IPS-18c (cell line): ENCODE data around the gene NXPH4.

Experiments
- H3K4me3 ChIP-seq: 2 replicates; pipeline ENCODE4 v1.7.0; 2013; ENCODE audit warnings: low read depth, mild to moderate bottlenecking, low read length, moderate library complexity; ENCODE audit not compliant: insufficient read depth
- H3K9me3 ChIP-seq: one replicate; pipeline ENCODE4 v1.6.1; 2013; ENCODE audit warnings: mild to moderate bottlenecking, low read length, moderate library complexity; ENCODE audit not compliant: control insufficient read depth, insufficient read depth

Gene NXPH4

DNA sequence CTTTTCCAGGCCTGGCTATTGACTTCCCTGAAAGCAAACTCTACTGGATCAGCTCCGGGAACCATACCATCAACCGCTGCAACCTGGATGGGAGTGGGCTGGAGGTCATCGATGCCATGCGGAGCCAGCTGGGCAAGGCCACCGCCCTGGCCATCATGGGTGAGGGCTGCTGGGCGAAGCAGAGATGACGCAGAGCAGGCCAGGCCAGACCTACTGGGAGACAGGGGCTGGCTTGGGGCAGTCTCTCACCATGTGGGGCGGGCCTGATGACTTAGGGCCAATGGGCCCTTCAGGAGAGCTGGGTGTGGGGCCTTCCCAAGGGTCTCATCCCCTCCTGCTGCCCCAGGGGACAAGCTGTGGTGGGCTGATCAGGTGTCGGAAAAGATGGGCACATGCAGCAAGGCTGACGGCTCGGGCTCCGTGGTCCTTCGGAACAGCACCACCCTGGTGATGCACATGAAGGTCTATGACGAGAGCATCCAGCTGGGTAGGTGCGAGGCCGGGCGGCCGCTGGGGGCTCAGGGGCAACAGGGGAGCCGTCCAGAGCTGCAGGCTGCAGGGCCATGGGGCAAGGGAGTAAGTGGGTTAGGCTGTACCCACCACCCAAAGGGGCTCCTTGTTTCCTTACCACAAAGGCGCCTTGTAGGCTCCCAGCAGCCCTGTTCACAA, 36.1 kb upstream of the NXPH4 start:
- Histone ChIP-seq H3K4me3 (no peak overlapping the region), H3K9me3 (peaks cover 2% of the 10 kb centered on the region)

DNA sequence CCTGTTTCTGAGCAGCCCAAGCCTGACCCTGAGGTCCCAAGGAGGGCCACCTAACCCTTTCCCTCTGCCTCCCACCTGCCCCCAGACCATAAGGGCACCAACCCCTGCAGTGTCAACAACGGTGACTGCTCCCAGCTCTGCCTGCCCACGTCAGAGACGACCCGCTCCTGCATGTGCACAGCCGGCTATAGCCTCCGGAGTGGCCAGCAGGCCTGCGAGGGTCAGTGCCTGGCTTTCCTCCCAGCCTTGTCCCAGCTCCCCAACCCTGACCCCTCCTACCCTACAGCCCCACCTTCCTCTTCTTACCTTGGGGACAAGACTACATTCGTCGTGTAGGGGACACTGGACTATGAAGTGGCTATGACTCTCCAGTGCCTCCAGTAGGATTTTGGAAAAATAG, 35.5 kb upstream of the NXPH4 start:
- Histone ChIP-seq H3K4me3 (no peak overlapping the region), H3K9me3 (peaks cover 2% of the 10 kb centered on the region)

DNA sequence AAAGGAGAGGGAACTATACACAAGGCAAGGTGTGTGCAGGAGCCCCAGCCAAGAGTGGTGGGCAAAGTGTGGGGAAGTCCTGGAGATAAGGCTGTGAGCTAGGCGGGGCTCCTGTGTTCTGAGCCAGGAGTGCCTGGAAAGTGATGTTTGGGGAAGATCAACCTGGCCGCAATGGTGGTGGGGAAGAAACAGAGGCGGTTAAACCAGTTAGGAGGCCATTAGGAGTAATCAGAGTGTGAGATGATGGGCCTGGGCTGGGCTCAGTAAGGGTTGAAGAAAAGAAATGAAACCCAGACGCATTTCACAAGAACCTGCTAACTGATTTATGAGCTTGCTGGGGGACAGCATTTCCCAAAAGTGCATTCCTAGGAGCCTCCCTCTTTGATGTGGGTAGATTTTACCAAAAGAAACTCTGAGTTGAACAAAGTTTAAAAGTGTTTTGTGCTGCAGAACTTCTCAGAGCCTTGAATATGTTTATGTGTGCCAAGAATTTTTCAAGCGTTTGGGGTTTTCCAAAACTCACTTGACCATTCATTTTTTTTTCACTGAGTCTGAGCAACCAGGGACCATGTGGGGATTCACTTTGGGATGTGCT, 34.9 kb upstream of the NXPH4 start:
- Histone ChIP-seq H3K9me3 (peaks cover 2% of the 10 kb centered on the region), H3K4me3 (no peak overlapping the region)

DNA sequence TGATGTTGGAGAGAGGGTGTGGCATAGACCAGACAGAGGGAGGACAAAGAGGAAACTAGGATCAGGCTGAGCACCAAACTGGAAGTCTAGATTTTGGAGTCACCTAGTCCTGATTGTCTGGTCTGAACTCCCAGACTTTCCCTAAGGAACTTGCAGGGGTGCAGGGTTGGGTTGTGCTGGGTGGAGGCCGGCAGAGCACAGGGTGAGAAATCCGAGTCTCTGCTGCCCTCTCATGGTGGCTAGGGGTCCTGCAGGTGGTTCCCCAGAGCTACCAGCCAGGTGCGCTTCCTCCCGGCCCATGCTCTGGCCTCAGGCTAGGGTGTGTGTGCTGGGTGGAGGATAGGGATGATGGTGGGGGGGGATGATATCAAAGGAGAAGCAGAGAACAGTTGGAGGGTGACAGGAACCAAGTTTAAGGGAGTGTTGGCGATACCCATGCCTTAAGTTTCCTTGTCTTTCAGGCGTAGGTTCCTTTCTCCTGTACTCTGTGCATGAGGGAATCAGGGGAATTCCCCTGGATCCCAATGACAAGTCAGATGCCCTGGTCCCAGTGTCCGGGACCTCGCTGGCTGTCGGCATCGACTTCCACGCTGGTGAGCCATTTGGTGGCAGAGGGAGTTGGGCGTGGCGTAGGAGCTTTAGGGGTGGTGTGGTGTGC, 33.5 kb upstream of the NXPH4 start:
- Histone ChIP-seq H3K4me3 (no peak overlapping the region), H3K9me3 (no peaks in the 10 kb centered on the region)

DNA sequence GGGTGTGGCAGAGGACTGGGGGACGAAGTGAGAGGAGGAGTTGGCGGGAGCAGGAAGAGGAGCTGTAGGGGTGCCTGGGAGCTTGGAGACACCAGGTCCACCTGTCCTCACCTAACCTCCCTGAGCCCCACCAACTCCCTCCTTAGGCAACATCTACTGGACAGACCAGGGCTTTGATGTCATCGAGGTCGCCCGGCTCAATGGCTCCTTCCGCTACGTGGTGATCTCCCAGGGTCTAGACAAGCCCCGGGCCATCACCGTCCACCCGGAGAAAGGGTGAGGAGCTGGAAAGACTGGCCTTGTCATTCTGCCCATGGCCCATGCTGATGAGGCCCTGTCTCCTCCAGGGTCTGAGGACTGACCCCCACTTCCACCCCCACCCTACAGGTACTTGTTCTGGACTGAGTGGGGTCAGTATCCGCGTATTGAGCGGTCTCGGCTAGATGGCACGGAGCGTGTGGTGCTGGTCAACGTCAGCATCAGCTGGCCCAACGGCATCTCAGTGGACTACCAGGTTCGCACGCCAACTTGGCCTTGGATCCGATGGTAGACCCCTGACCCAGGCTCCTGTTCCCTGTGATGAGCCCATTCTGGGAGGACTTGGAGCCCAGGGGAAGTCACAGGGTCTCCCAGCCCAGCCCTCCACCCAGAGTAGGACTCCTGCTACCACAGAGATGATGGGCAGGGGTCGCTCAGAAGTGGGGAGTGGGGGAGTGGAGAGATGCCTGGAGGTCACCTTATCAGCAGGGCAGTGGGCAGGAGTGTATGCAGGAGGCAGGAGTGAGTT, 32.5 kb upstream of the NXPH4 start:
- Histone ChIP-seq H3K9me3 (no peaks in the 10 kb centered on the region), H3K4me3 (no peak overlapping the region)

DNA sequence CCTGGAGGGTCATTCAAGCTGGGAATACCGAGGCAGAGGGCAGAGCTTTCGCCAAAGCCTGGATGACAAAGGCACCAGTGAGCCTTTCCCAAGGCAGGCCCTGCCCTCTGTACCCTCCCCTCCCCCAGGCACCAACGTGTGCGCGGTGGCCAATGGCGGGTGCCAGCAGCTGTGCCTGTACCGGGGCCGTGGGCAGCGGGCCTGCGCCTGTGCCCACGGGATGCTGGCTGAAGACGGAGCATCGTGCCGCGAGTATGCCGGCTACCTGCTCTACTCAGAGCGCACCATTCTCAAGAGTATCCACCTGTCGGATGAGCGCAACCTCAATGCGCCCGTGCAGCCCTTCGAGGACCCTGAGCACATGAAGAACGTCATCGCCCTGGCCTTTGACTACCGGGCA, 31.2 kb upstream of the NXPH4 start:
- Histone ChIP-seq H3K9me3 (no peaks in the 10 kb centered on the region), H3K4me3 (no peak overlapping the region)

DNA sequence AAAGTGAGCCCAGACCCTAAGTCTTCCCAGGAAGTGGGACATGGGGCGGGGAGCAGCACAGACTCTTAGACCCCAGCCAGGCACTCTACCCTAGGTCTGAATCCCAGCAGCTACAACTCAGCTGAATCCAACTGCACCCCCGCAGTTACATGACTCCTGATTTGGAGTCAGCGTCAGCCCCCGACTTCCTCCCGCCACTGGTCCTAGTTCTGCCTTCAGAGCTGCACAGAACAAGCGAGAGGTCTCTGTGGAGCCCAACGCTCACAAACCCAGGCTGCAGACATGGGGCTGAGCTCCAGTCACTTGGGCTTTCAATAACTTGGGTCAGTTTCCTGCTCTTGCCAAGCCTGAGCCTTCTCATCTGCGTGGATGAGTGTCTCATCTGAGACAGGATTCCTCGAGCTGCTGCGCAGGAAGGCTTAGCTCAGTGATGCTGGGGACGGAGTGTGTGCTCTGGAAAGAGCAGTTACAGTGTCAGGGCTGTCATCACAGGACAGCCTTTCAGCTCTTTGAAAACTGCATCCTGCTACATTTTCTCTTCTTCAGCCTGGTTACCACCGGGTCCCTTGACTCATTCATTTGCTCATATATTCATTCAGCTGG, 30.6 kb upstream of the NXPH4 start:
- H3K4me3 ChIP-seq: no peak overlapping the region
- H3K9me3 ChIP-seq: no peaks in the 10 kb centered on the region

DNA sequence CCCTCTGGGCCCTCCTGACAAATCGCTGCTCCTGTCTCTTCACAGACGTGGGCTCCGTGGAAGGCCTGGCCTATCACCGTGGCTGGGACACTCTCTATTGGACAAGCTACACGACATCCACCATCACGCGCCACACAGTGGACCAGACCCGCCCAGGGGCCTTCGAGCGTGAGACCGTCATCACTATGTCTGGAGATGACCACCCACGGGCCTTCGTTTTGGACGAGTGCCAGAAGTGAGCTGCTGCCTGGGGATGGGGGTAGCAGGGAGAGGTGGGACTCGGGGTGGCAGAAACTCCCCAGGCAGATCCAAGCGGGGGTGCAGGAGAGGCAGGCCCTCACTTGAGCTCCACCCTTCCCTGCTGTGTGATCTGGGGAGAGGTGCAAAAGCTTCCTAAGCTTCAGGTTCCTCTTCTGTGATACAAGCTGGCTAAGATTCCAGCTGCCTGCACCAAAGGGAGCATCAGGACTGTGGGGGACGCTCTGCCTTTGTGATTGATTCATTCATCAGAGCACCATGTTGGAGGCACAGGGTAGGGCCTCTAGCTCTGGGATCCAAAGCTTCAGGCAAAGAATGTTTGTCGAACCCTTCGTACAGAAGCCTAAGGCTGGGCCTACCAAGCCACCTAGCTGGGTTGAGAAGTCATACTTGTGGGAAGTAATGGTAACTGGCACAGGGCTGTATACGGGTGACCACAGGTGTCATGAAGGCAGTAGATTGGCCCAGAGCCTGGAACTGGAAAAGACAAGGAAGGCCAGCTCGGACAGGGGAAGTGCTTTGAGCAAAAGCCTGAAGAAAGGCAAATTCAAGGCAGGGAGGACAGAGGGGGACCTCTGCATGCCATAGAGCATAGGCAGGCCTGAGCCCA, 29.1 kb upstream of the NXPH4 start:
- Histone ChIP-seq H3K4me3 (no peak overlapping the region), H3K9me3 (no peaks in the 10 kb centered on the region)

DNA sequence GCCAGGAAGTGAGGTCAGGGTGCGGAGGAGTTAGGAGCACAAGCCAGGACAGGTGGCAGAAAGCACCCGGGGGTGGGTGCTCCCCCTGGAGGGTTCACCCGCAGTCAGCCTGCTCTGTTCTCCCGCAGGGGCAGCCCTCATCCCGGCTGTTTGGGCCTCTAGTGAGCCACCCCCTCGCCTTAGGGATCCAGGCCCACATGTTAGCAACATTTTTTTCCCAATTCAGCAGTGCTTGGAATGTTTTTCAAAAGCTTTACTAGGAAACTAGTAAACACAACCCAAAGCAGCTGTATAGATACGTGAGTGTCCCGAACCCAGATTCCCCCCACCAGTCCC, 28.5 kb upstream of the NXPH4 start:
- Histone ChIP-seq H3K9me3 (no peaks in the 10 kb centered on the region), H3K4me3 (no peak overlapping the region)

DNA sequence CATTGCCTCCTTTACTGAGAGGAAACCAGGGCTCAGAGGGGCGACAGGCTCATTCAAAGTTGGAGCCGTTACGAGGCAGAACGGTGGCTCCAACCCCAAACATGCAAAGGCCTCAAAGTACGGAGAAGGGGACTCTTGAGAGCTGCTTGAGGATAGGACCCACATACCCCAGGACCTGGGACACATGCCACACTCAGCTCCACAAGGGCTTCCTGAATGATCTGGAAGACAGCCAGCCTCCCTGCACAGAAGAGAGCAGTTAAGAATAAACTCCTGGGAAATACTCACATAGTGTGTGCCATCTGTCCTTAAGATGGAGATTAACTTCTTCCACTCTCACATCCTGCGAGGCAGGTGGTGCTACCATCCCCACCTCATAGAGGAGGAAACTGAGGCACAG, 26.6 kb upstream of the NXPH4 start:
- Histone ChIP-seq H3K4me3 (no peak overlapping the region), H3K9me3 (no peaks in the 10 kb centered on the region)

DNA sequence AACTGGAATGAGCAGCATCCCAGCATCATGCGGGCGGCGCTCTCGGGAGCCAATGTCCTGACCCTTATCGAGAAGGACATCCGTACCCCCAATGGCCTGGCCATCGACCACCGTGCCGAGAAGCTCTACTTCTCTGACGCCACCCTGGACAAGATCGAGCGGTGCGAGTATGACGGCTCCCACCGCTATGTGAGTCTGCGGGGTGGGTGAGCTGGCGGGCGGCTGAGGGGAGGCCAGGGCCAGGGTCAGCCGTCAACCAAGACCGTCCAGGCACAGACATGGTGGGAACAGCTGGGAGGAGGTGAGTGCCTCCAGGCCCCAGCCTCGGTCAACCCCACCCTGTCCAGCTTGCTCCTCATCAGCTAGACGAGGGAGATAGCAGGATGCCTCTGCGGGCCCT, 25.8 kb upstream of the NXPH4 start:
- no peak overlapping the region for H3K4me3 ChIP-seq
- H3K9me3 ChIP-seq: no peaks in the 10 kb centered on the region

DNA sequence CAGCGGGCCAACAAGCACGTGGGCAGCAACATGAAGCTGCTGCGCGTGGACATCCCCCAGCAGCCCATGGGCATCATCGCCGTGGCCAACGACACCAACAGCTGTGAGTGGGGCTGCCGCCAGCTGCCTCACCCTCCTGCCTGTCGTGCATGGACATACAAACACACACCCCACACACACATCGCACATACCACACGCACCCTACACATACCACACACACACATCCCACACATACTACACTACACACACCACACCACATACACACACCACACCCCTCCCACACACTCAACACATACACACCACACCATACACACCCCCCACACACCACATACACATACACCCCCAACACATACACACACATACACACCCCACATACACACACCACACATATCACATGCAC, 25.2 kb upstream of the NXPH4 start:
- H3K4me3 ChIP-seq: no peak overlapping the region

DNA sequence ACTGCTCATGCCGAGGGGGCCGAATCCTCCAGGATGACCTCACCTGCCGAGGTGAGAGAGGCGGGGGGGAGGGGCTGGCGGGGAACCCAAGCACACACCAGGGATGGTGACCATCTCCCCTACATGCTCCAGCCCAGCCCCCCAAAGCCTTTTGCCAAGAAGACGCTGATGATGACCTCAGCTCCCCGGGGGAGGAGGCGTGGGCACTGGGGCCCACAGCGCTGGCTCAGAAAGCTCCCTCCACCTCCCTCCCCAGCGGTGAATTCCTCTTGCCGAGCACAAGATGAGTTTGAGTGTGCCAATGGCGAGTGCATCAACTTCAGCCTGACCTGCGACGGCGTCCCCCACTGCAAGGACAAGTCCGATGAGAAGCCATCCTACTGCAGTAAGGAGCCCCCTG, 23.7 kb upstream of the NXPH4 start:
- Histone ChIP-seq H3K9me3 (no peaks in the 10 kb centered on the region), H3K4me3 (no peak overlapping the region)

More for the DNA sequence above, 25.2 kb upstream of the NXPH4 start:
- H3K9me3 ChIP-seq: no peaks in the 10 kb centered on the region

DNA sequence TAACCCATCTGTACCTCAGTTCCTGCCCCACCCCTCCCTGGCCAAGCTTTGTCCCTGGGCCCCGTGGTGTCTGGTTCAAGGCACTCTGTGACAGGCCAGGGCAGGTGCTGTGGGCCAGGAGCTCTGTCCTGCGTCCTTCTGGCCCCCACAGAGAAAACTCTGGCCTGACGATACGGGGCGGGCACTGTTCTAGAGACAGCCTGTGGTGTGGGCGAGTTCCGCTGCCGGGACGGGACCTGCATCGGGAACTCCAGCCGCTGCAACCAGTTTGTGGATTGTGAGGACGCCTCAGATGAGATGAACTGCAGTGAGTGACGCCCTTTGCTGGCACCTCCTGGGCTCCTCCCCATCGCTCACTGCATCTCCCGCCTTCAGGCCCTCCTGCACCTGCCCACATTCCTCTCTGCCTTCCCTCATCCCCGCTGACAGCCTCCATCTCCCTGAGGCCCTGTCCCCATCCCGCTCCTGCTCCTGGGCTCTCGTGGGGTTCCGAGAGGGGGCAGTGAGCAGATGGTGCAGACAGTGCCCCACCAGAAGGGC, 22.8 kb upstream of the NXPH4 start:
- Histone ChIP-seq H3K4me3 (no peak overlapping the region), H3K9me3 (no peaks in the 10 kb centered on the region)

DNA sequence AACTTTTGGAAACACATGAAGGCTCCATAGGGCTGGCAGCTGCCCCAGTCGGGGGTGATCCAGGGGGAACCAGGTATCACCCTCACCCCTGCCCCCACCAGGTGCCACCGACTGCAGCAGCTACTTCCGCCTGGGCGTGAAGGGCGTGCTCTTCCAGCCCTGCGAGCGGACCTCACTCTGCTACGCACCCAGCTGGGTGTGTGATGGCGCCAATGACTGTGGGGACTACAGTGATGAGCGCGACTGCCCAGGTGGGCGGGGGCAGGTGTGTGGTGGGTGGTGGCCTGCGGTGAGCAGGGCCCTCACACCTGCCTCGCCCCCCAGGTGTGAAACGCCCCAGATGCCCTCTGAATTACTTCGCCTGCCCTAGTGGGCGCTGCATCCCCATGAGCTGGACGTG, 22.3 kb upstream of the NXPH4 start:
- Histone ChIP-seq H3K4me3 (no peak overlapping the region), H3K9me3 (no peaks in the 10 kb centered on the region)

DNA sequence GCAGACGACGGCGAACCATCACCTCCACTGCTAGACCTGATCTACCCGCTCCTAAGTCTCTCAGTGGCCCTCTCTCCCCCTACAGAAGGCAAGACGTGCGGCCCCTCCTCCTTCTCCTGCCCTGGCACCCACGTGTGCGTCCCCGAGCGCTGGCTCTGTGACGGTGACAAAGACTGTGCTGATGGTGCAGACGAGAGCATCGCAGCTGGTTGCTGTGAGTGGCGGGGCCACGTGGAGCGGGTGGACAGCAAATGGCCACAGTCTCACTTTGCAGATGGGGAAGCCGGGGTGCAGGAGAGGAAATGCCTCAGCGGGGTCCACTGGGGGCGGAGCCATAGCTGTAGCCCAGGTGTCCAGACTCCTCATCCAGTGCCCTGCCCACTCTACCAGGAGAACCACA, 21.4 kb upstream of the NXPH4 start:
- Histone ChIP-seq H3K9me3 (no peaks in the 10 kb centered on the region), H3K4me3 (no peak overlapping the region)
